ES-I3 (cell line): ENCODE data around the gene FOXL3.
"Not testable (repeated sequence)": the region's sequence is repeated elsewhere in the genome, so short reads cannot be mapped to it uniquely, and the experiment has no call there.

Source experiments
- H3K36me3 ChIP-seq: 2 replicates; pipeline ENCODE4 v1.6.1; 2013; ENCODE audit warnings: mild to moderate bottlenecking, low read length, control low read depth, moderate library complexity; ENCODE audit not compliant: insufficient read depth
- H3K4me1 ChIP-seq: 2 replicates; pipeline ENCODE4 v1.6.1; 2013; ENCODE audit warnings: mild to moderate bottlenecking, control low read depth, low read length; ENCODE audit not compliant: insufficient read depth
- H3K9ac ChIP-seq: 2 replicates; pipeline ENCODE4 v1.6.1; 2013; ENCODE audit warnings: low read depth, mild to moderate bottlenecking, low read length, moderate library complexity
- H3K9me3 ChIP-seq: 2 replicates; pipeline ENCODE4 v1.6.1; 2013; ENCODE audit warnings: mild to moderate bottlenecking, low read length, moderate library complexity; ENCODE audit not compliant: control insufficient read depth, insufficient read depth

Gene FOXL3

GRCh38 chr7:295155-296154 lies 5.5 kb downstream of the FOXL3 start:
- Histone ChIP-seq H3K9ac (no peak overlapping the region), H3K9me3 (no peaks in the 10 kb centered on the region), H3K4me1 (no peaks in the 10 kb centered on the region), H3K36me3 (no peaks in the 10 kb centered on the region)

- no peaks in the 10 kb centered on the region for H3K9me3 ChIP-seq
- H3K9ac ChIP-seq, result no peak overlapping the region
- H3K36me3 ChIP-seq, result no peaks in the 10 kb centered on the region
- H3K4me1 ChIP-seq, result no peaks in the 10 kb centered on the region
Measured at GRCh38 chr7:296373-296945, 6.5 kb downstream of the FOXL3 start.

GRCh38 chr7:297141-297540 lies 7.2 kb downstream of the FOXL3 start:
- H3K36me3 ChIP-seq, H3K9me3 ChIP-seq, H3K4me1 ChIP-seq, H3K9ac ChIP-seq: not testable (repeated sequence)

- Histone ChIP-seq H3K9me3 (no peaks in the 10 kb centered on the region), H3K36me3 (no peaks in the 10 kb centered on the region), H3K4me1 (no peaks in the 10 kb centered on the region), H3K9ac (no peak overlapping the region)
Measured at GRCh38 chr7:297611-298374, 7.8 kb downstream of the FOXL3 start.

- no peak overlapping the region for H3K9ac ChIP-seq
- no peaks in the 10 kb centered on the region for H3K9me3 ChIP-seq
- no peaks in the 10 kb centered on the region for H3K4me1 ChIP-seq
- no peaks in the 10 kb centered on the region for H3K36me3 ChIP-seq
Measured at GRCh38 chr7:298375-298702, 8.4 kb downstream of the FOXL3 start.

- no peaks in the 10 kb centered on the region for H3K36me3 ChIP-seq
- no peaks in the 10 kb centered on the region for H3K9me3 ChIP-seq
- H3K9ac ChIP-seq, result no peak overlapping the region
- no peaks in the 10 kb centered on the region for H3K4me1 ChIP-seq
Measured at GRCh38 chr7:298743-299142, 8.8 kb downstream of the FOXL3 start.

- H3K4me1 ChIP-seq, result no peaks in the 10 kb centered on the region
- H3K36me3 ChIP-seq, result no peaks in the 10 kb centered on the region
- H3K9ac ChIP-seq, result no peak overlapping the region
- H3K9me3 ChIP-seq, result no peaks in the 10 kb centered on the region
Measured at GRCh38 chr7:299169-299568, 9.2 kb downstream of the FOXL3 start.

GRCh38 chr7:299628-300027 lies 9.7 kb downstream of the FOXL3 start:
- Histone ChIP-seq H3K9ac (no peak overlapping the region), H3K36me3 (no peaks in the 10 kb centered on the region), H3K9me3 (no peaks in the 10 kb centered on the region)

GRCh38 chr7:300048-300447 lies 10.1 kb downstream of the FOXL3 start:
- no peaks in the 10 kb centered on the region for H3K36me3 ChIP-seq
- no peaks in the 10 kb centered on the region for H3K4me1 ChIP-seq
- no peaks in the 10 kb centered on the region for H3K9me3 ChIP-seq
- no peak overlapping the region for H3K9ac ChIP-seq

More at GRCh38 chr7:299628-300027, 9.7 kb downstream of the FOXL3 start:
- no peaks in the 10 kb centered on the region for H3K4me1 ChIP-seq

- Histone ChIP-seq H3K9ac (no peak overlapping the region), H3K36me3 (no peaks in the 10 kb centered on the region), H3K4me1 (no peaks in the 10 kb centered on the region), H3K9me3 (no peaks in the 10 kb centered on the region)
Measured at GRCh38 chr7:300546-301290, 10.7 kb downstream of the FOXL3 start.

GRCh38 chr7:301291-302053 lies 11.5 kb downstream of the FOXL3 start:
- no peaks in the 10 kb centered on the region for H3K36me3 ChIP-seq
- H3K9ac ChIP-seq, result no peak overlapping the region
- no peaks in the 10 kb centered on the region for H3K4me1 ChIP-seq
- H3K9me3 ChIP-seq, result no peaks in the 10 kb centered on the region

GRCh38 chr7:302054-302992 lies 12.4 kb downstream of the FOXL3 start:
- no peak overlapping the region for H3K9ac ChIP-seq
- no peaks in the 10 kb centered on the region for H3K9me3 ChIP-seq
- no peaks in the 10 kb centered on the region for H3K36me3 ChIP-seq
- no peaks in the 10 kb centered on the region for H3K4me1 ChIP-seq

GRCh38 chr7:303425-303824 lies 13.5 kb downstream of the FOXL3 start:
- H3K9ac ChIP-seq, result no peak overlapping the region
- H3K36me3 ChIP-seq, result no peaks in the 10 kb centered on the region
- H3K9me3 ChIP-seq, result no peaks in the 10 kb centered on the region
- no peaks in the 10 kb centered on the region for H3K4me1 ChIP-seq
